HepG2 (cell line): ENCODE measurements around the gene CTPS2. TPM values are rescaled to one million over a fixed set of nuclear protein-coding genes. Genes with fewer than 3 reads are reported as not detected.

Experiments used
- ATAC-seq: fragments of 200-7000 bp; cut with Tn5 transposase; 3 replicates; pipeline ENCODE4 v1.9.1; 2020; ENCODE audit warnings: mild to moderate bottlenecking, moderate library complexity
- BruUV-seq: library from RNA; stranded (reverse); fragments of 400-500 nt; replicated peaks from 2 replicates; lab custom pipeline; 2021; lab: Mats Ljungman, UMichigan
- CTCF ChIA-PET: fragments of 300-600 bp; formaldehyde crosslinking; extraction: SDS; loops from one replicate; lab custom pipeline; 2021; ENCODE audit warnings: low total read pairs, inconsistent platforms, low intra/inter-chr PET ratio; lab: Yijun Ruan, JAX
- POLR2A ChIA-PET: fragments of 350-600 bp; sonication (Branson Sonifier 250); formaldehyde crosslinking; loops from one replicate; lab custom pipeline; 2020; ENCODE audit warnings: antibody characterized with exemption, inconsistent platforms; lab: Yijun Ruan, JAX
- DNase-seq: peaks from one replicate; pipeline ENCODE4 v3.0.0-alpha.2; 2015; ENCODE audit warnings: low spot score
- FAIRE-seq: peaks from 3 replicates; lab custom pipeline; 2011; peaks lifted over from hg19 to GRCh38; lab: Jason Lieb, UNC
- H2AFZ ChIP-seq: one replicate; pipeline ENCODE4 v1.6.1; 2011; ENCODE audit warnings: low read length, inconsistent platforms
- H3K27ac ChIP-seq: fragments of 300-600 bp; 3 replicates; pipeline ENCODE4 v1.8.0; 2011; ENCODE audit warnings: mixed run types, mild to moderate bottlenecking, mixed read lengths, low read length, inconsistent platforms; ENCODE audit not compliant: insufficient read depth; ENCODE audit errors: extremely low read length
- H3K27me3 ChIP-seq, 2 experiments: fragments of 200-600 bp in 1 of 2; 2 replicates in 1 of 2; 3 replicates in 1 of 2; pipeline versions ENCODE4 v1.6.0 to v1.8.0; 2011; ENCODE audit warnings: low read length in 2 of 2, mild to moderate bottlenecking in 2 of 2, moderate library complexity in 2 of 2, inconsistent platforms in 1 of 2; ENCODE audit not compliant: insufficient read depth in 2 of 2, control insufficient read depth in 1 of 2
- H3K36me3 ChIP-seq, 2 experiments: fragments of 200-600 bp in 1 of 2; replicated peaks in 1 of 2; 2 replicates in 1 of 2; 3 replicates in 1 of 2; pipeline versions ENCODE4 v1.5.1 to v1.8.0; 2011; ENCODE audit warnings: low read length in 2 of 2, inconsistent platforms in 1 of 2; ENCODE audit not compliant: insufficient read depth in 2 of 2, control insufficient read depth in 1 of 2
- H3K4me1 ChIP-seq: 2 replicates; pipeline ENCODE4 v1.5.1; 2012; ENCODE audit warnings: low read length, inconsistent platforms; ENCODE audit not compliant: insufficient read depth
- H3K4me2 ChIP-seq: 2 replicates; pipeline ENCODE4 v1.6.0; 2011; ENCODE audit warnings: low read depth, low read length, inconsistent platforms
- H3K4me3 ChIP-seq, 3 experiments: fragments of 200-600 bp in 1 of 3; sonication (generic), shearing (Covaris generic) in 1 of 3; replicated peaks in 1 of 3; 2 replicates each; pipeline ENCODE4 v1.5.1; 2011 to 2016; ENCODE audit warnings: low read length in 3 of 3, inconsistent platforms in 2 of 3, low read depth in 2 of 3, mild to moderate bottlenecking in 2 of 3, control low read depth in 1 of 3, mixed read lengths in 1 of 3; ENCODE audit not compliant: insufficient read depth in 1 of 3
- H3K79me2 ChIP-seq: one replicate; pipeline ENCODE4 v1.6.1; 2011; ENCODE audit warnings: low read length, inconsistent platforms; ENCODE audit not compliant: insufficient read depth
- H3K9ac ChIP-seq: 2 replicates; pipeline ENCODE4 v1.6.0; 2011; ENCODE audit warnings: mild to moderate bottlenecking, low read depth, low read length, inconsistent platforms; ENCODE audit not compliant: insufficient read depth
- H3K9me3 ChIP-seq: 2 replicates; pipeline ENCODE4 v1.5.1; 2012; ENCODE audit warnings: mild to moderate bottlenecking, low read length
- H4K20me1 ChIP-seq: 2 replicates; pipeline ENCODE4 v1.6.0; 2011; ENCODE audit warnings: inconsistent platforms, mild to moderate bottlenecking, low read length, moderate library complexity; ENCODE audit not compliant: insufficient read depth
- ARNT2 ChIP-seq: sonication (generic); formaldehyde crosslinking; IDR thresholded peaks from 2 replicates; pipeline ENCODE4 v1.8.0; 2022; ENCODE audit warnings: mild to moderate bottlenecking, low read depth, missing genetic modification reagents, moderate library complexity
- CBX2 ChIP-seq, 2 experiments: fragments of 200-600 bp in 1 of 2; sonication (generic); formaldehyde crosslinking in 1 of 2; IDR thresholded peaks; 2 replicates each; pipeline versions ENCODE4 v1.7.0 to v1.8.1; 2018 to 2022; ENCODE audit warnings: low read depth in 2 of 2, low read length in 1 of 2, mild to moderate bottlenecking in 1 of 2, missing genetic modification reagents in 1 of 2
- IRX3 ChIP-seq: sonication (generic); formaldehyde crosslinking; IDR thresholded peaks from 2 replicates; pipeline ENCODE4 v1.8.1; 2023; ENCODE audit warnings: mild to moderate bottlenecking, low read depth, missing genetic modification reagents, borderline replicate concordance
- ISX ChIP-seq: sonication (generic); formaldehyde crosslinking; conservative IDR thresholded peaks from 2 replicates; pipeline ENCODE4 v1.5.0; 2020; ENCODE audit warnings: missing genetic modification reagents
- KLF9 ChIP-seq: IDR thresholded peaks from 2 replicates; pipeline ENCODE4 v1.6.1; 2016; ENCODE audit warnings: low read depth
- MXD4 ChIP-seq: IDR thresholded peaks from 2 replicates; pipeline ENCODE4 v1.6.1; 2016; ENCODE audit warnings: mild to moderate bottlenecking, missing biosample characterization, missing genetic modification reagents
- NR2F2 ChIP-seq: IDR thresholded peaks from 2 replicates; pipeline ENCODE4 v1.6.1; 2012; ENCODE audit warnings: low read depth, inconsistent platforms, borderline replicate concordance
- POLR2AphosphoS5 ChIP-seq: IDR thresholded peaks from 2 replicates; pipeline ENCODE4 v1.6.1; 2012; ENCODE audit warnings: low read depth, low read length
- PRDM10 ChIP-seq: sonication (generic); formaldehyde crosslinking; IDR thresholded peaks from 2 replicates; pipeline ENCODE4 v1.4.0; 2020; ENCODE audit warnings: low read depth, missing genetic modification reagents
- RFXAP ChIP-seq: sonication (generic); formaldehyde crosslinking; IDR thresholded peaks from 2 replicates; pipeline ENCODE4 v1.4.0; 2020; ENCODE audit warnings: missing genetic modification reagents, borderline replicate concordance
- XBP1 ChIP-seq: sonication (generic); formaldehyde crosslinking; IDR thresholded peaks from 2 replicates; pipeline ENCODE4 v1.5.0; 2020; ENCODE audit warnings: missing genetic modification reagents
- ZBTB43 ChIP-seq: sonication (generic); formaldehyde crosslinking; conservative IDR thresholded peaks from 2 replicates; pipeline ENCODE4 v1.4.0; 2020; ENCODE audit warnings: missing genetic modification reagents
- ZKSCAN1 ChIP-seq: fragments of 150-350 bp; IDR thresholded peaks from 2 replicates; pipeline ENCODE4 v1.6.1; 2014; ENCODE audit warnings: low read length
- ZNF101 ChIP-seq: sonication (generic); formaldehyde crosslinking; IDR thresholded peaks from 2 replicates; pipeline ENCODE4 v1.4.0; 2020; ENCODE audit warnings: mild to moderate bottlenecking, low read depth, missing genetic modification reagents, borderline replicate concordance
- ZNF138 ChIP-seq: sonication (generic); formaldehyde crosslinking; IDR thresholded peaks from 2 replicates; pipeline ENCODE4 v1.5.0; 2020; ENCODE audit warnings: mild to moderate bottlenecking, low read depth, missing genetic modification reagents
- ZNF800 ChIP-seq: sonication (generic); formaldehyde crosslinking; IDR thresholded peaks from 2 replicates; pipeline ENCODE4 v1.4.0; 2020; ENCODE audit warnings: missing genetic modification reagents
- ZNF878 ChIP-seq: sonication (generic); formaldehyde crosslinking; IDR thresholded peaks from 2 replicates; pipeline ENCODE4 v1.8.1; 2023; ENCODE audit warnings: mild to moderate bottlenecking, missing genetic modification reagents, moderate library complexity
- WGBS: methylation state at CpG from one replicate; pipeline ENCODE4 v1.1.6; 2017; ENCODE audit warnings: low lambda C conversion rate; 5-methylcytosine and 5-hydroxymethylcytosine counted together
- in situ Hi-C: cut with HindIII; loops from 2 replicates; pipeline ENCODE4 v1.10.0; 2017; ENCODE audit warnings: low pct_unique_long_range_greater_than_20kb; ENCODE audit not compliant: extremely low pct_ligation_motif_present
- intact Hi-C: fragments of 100-400 bp; cut with micrococcal nuclease; formaldehyde crosslinking; loops from one replicate; pipeline ENCODE4 v1.10.0; 2022; ENCODE audit not compliant: unreplicated experiment
- polyA plus RNA-seq, 8 experiments: library from polyadenylated mRNA; depleted of rRNA in 3 of 8; stranded (reverse) in 7 of 8; unstranded in 1 of 8; fragments of >200 nt; fragmentation: Illumina TruSeq in 4 of 8; extraction: Trizol in 4 of 8; gene quantifications; 2 replicates each; pipeline versions ENCODE4 v1.2.1 to v1.2.3, GENCODE V29; 2011 to 2016; ENCODE audit warnings: low read depth in 4 of 8, missing spikeins in 1 of 8, mixed read lengths in 1 of 8; ENCODE audit not compliant: insufficient read depth in 1 of 8
- total RNA-seq, 5 experiments: library from RNA; depleted of rRNA; stranded (reverse); fragments of >200 nt; fragmentation: Illumina TruSeq; extraction: Trizol; gene quantifications; 2 replicates each; pipeline ENCODE4 v1.2.3, GENCODE V29; 2016; ENCODE audit warnings: low read depth in 1 of 5

Gene CTPS2
- total and polyA plus RNA-seq, 2 of the 13 experiments (the other 11 are each of a cell fraction or from before 2014, with no cell fraction given) = 10.3 to 26.1 TPM

GRCh38 chrX:16606142-16606720 is 106.2 kb downstream of the CTPS2 start:
- ChIA-PET CTCF (no interaction called here), POLR2A (no interaction called here)
- Histone ChIP-seq H3K9ac (no peak overlapping the region), H3K4me3 (no peak overlapping the region), H4K20me1 (no peaks in the 10 kb centered on the region), H2AFZ (no peak overlapping the region), H3K79me2 (no peaks in the 10 kb centered on the region), H3K27ac (no peak overlapping the region), H3K27me3 (no peaks in the 10 kb centered on the region), H3K4me1 (peaks cover 21% of the 10 kb centered on the region), H3K36me3 (no peaks in the 10 kb centered on the region; a peak in 1 of 5 replicates), H3K4me2 (no peak overlapping the region), H3K9me3 (no peaks in the 10 kb centered on the region)
- FAIRE-seq = no peak
- in situ Hi-C loops (no loop called here), intact Hi-C loops (no loop called here)
- ATAC-seq = no peak
- no peak for DNase-seq
- WGBS = 100% methylated on average over 1 of the region's 4 CpGs
- BruUV-seq = no TSS peak
- TF ChIP-seq POLR2AphosphoS5 = no peak
- no peak for TF ChIP-seq KLF9 (CRISPR knock-in tag)
- TF ChIP-seq RFXAP (CRISPR knock-in tag) = no peak
- TF ChIP-seq CBX2 (IDR thresholded peaks at IDR 0.05; ENCODE audit: low read depth, low read length) = no peak
- TF ChIP-seq CBX2 (CRISPR knock-in tag; IDR thresholded peaks at IDR 0.05; ENCODE audit: low read depth) = no peak
- no peak for TF ChIP-seq ZNF800 (CRISPR knock-in tag)
- TF ChIP-seq ARNT2 (CRISPR knock-in tag) = no peak
- no peak for TF ChIP-seq NR2F2
- TF ChIP-seq ZBTB43 (CRISPR knock-in tag) = no peak
- TF ChIP-seq ZKSCAN1 = no peak
- no peak for TF ChIP-seq MXD4
- TF ChIP-seq IRX3 (CRISPR knock-in tag) = no peak
- TF ChIP-seq PRDM10 (CRISPR knock-in tag) = no peak
- TF ChIP-seq ISX (CRISPR knock-in tag) = no peak
- TF ChIP-seq ZNF101 (CRISPR knock-in tag) = no peak
- no peak for TF ChIP-seq ZNF878 (CRISPR knock-in tag)
- TF ChIP-seq XBP1 (CRISPR knock-in tag) = no peak
- TF ChIP-seq ZNF138 (CRISPR knock-in tag) = no peak
